Common myeloid progenitor, CD34-positive (primary cell): Measurements from ENCODE around the gene INCENP.

Source experiments
- CTCF ChIA-PET: fragments of 350-600 bp; sonication (Branson Sonifier 250); formaldehyde crosslinking; loops from one replicate; lab custom pipeline; 2021; ENCODE audit warnings: antibody characterized with exemption; lab: Charles Lee
- POLR2A ChIA-PET: fragments of 350-600 bp; sonication (Branson Sonifier 250); formaldehyde crosslinking; loops from one replicate; lab custom pipeline; 2021; ENCODE audit warnings: antibody characterized with exemption; lab: Charles Lee
- DNase-seq, 3 donors: peaks; one replicate each; pipeline versions ENCODE4 v3.0.0 to v3.0.0-alpha.2; 2013
- H3K27ac ChIP-seq, 2 experiments: 1 replicate in 1 of 2; 2 replicates in 1 of 2; pipeline ENCODE4 v1.7.0; 2013; ENCODE audit warnings: inconsistent platforms in 2 of 2, low read length in 2 of 2, mild to moderate bottlenecking in 2 of 2, low read depth in 1 of 2, moderate library complexity in 1 of 2; ENCODE audit not compliant: severe bottlenecking in 2 of 2, insufficient read depth in 1 of 2, poor library complexity in 1 of 2
- H3K27me3 ChIP-seq, 5 experiments: replicated peaks in 2 of 5; 1 replicate in 3 of 5; 2 replicates in 2 of 5; pipeline versions ENCODE4 v1.6.1 to v1.7.0; 2013; ENCODE audit warnings: low read length in 4 of 5, mild to moderate bottlenecking in 2 of 5, moderate library complexity in 2 of 5, inconsistent platforms in 1 of 5; ENCODE audit not compliant: insufficient read depth in 5 of 5, control insufficient read depth in 4 of 5
- H3K36me3 ChIP-seq, 4 experiments: 1 replicate in 2 of 4; 2 replicates in 2 of 4; pipeline versions ENCODE4 v1.6.1 to v1.7.0; 2013; ENCODE audit warnings: low read length in 3 of 4, control low read depth in 1 of 4, mild to moderate bottlenecking in 1 of 4; ENCODE audit not compliant: control insufficient read depth in 4 of 4, insufficient read depth in 4 of 4
- H3K4me1 ChIP-seq, 4 experiments: 1 replicate in 3 of 4; 2 replicates in 1 of 4; pipeline versions ENCODE4 v1.6.1 to v1.7.1; 2013; ENCODE audit warnings: low read length in 3 of 4, mild to moderate bottlenecking in 3 of 4, control low read depth in 1 of 4, inconsistent platforms in 1 of 4, moderate library complexity in 1 of 4; ENCODE audit not compliant: control insufficient read depth in 4 of 4, insufficient read depth in 4 of 4; ENCODE audit errors: control extremely low read depth in 1 of 4
- H3K4me3 ChIP-seq, 7 experiments: 1 replicate in 4 of 7; 2 replicates in 3 of 7; pipeline versions ENCODE4 v1.5.1 to v1.7.0; 2013; ENCODE audit warnings: mild to moderate bottlenecking in 7 of 7, low read length in 6 of 7, moderate library complexity in 6 of 7, inconsistent platforms in 2 of 7, low read depth in 2 of 7, control low read depth in 1 of 7; ENCODE audit not compliant: insufficient read depth in 4 of 7, control insufficient read depth in 1 of 7; ENCODE audit errors: extremely low read depth in 1 of 7
- H3K9me3 ChIP-seq, 5 experiments: 1 replicate in 4 of 5; 2 replicates in 1 of 5; pipeline versions ENCODE4 v1.6.1 to v1.7.1; 2013; ENCODE audit warnings: low read length in 4 of 5, mild to moderate bottlenecking in 2 of 5, inconsistent platforms in 1 of 5, low read depth in 1 of 5, moderate library complexity in 1 of 5; ENCODE audit not compliant: control insufficient read depth in 4 of 5, insufficient read depth in 2 of 5; ENCODE audit errors: control extremely low read depth in 1 of 5
- WGBS: methylation state at CpG from one replicate; pipeline ENCODE4 v1.1.5; 2013; ENCODE audit not compliant: insufficient coverage; 5-methylcytosine and 5-hydroxymethylcytosine counted together

INCENP gene

DNA sequence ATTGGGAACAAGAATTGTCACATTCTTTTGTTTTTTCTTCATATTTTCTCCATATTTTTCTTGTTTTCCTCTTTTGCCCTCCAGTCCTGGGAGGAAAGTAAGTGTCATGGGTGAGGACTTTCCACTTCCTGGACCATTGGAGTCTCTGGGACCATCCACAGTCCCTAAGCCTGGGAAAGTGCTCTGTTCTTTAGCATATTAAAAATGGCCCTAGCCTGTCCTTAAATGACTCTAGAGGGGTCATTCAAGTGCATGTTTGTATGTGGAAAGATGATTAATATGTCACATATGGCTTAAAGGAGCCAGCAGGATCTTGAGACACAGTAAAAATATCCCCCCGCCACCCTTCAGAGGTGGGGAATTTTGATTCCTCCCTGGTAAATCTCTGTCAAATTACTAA, 46.1 kb downstream of the INCENP start:
- DNase-seq = no peak
- no peaks in the 10 kb centered on the region for H3K36me3 ChIP-seq
- peaks cover 0 to 3% (median 0%) of the 10 kb centered on the region in 4 experiments for H3K4me1 ChIP-seq
- H3K9me3 ChIP-seq = no peaks in the 10 kb centered on the region
- WGBS = no CpG with 5 or more reads among the region's 1 CpG
- no peak overlapping the region for H3K4me3 ChIP-seq
- peaks cover 2 to 23% (median 5%) of the 10 kb centered on the region in 5 experiments for H3K27me3 ChIP-seq
- H3K27ac ChIP-seq = no peak overlapping the region
- POLR2A ChIA-PET = no interaction called here
- CTCF ChIA-PET = interaction anchor here (0.6 to 3.0 kb wide), 4 partner anchors 15 to 174 kb away, joined by 3 to 13 read pairs (median 4); no protein-coding TSS in a partner anchor

DNA sequence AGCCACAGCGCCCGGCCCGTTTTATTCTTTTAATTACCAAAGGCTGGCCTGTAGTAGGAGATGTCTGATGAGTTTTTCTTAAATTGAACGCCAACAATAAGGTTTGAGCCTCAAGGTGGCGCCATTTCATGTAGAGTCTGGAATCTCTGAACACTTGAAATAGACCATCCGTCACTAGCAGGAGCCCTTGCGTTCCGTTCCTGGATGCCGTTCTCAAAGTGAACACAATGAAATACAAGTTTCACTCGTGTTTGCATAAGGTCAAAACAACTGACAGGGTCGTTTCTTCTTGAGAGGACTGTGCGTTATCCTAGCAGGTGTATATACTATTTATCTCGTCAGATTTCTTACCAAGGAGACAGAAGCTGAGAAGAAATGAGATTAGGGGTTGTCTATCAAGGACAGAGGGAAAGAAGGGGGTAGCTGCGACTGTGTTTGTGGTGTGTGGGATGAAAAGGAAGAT, 47.5 kb downstream of the INCENP start:
- Histone ChIP-seq H3K27me3 (peaks cover 2 to 23% (median 5%) of the 10 kb centered on the region in 5 experiments), H3K4me1 (peaks cover 0 to 3% (median 0%) of the 10 kb centered on the region in 4 experiments), H3K9me3 (no peaks in the 10 kb centered on the region), H3K4me3 (peak overlapping the region in 3 of 7 experiments; percentile 1 to 22 (median 16)), H3K36me3 (no peaks in the 10 kb centered on the region), H3K27ac (no peak overlapping the region)
- DNase-seq = peak; percentile 90 to 96 (median 94)
- POLR2A ChIA-PET = no interaction called here
- CTCF ChIA-PET = interaction anchor here (0.6 to 3.0 kb wide), 14 partner anchors 13 to 301 kb away, joined by 3 to 13 read pairs (median 3); partner anchors contain the start of gene SCGB1D2
- 7% methylated on average over 10 of the region's 14 CpGs for WGBS

DNA sequence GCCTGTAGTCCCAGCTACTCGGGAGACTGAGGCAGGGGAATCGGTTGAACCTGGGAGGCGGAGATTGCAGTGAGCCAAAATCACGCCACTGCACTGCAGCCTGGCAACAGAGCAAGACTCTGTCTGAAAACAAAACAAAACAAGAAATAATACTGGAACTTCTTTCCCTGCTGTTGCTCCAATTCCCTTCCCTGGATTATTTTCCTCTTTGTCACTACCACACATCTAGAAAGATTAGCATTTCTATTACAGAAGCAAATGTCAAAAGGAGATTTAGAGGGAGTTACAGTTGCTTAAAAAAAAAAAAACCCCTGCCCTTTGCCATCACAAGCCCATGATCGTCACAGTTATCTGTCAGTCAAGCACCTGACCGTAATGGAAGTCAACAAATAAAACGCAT, 48.5 kb downstream of the INCENP start:
- no peak for DNase-seq
- H3K4me1 ChIP-seq = peaks cover 0 to 3% (median 0%) of the 10 kb centered on the region in 4 experiments
- no peaks in the 10 kb centered on the region for H3K36me3 ChIP-seq
- no peaks in the 10 kb centered on the region for H3K9me3 ChIP-seq
- ChIA-PET POLR2A (no interaction called here), CTCF (interaction anchor here (0.8 to 3.0 kb wide), 9 partner anchors 12 to 138 kb away, joined by 3 to 13 read pairs (median 3); no protein-coding TSS in a partner anchor)
- 75% methylated on average over 7 of the region's 7 CpGs for WGBS
- H3K27me3 ChIP-seq = peaks cover 2 to 26% (median 5%) of the 10 kb centered on the region in 5 experiments
- no peak overlapping the region for H3K27ac ChIP-seq
- no peak overlapping the region for H3K4me3 ChIP-seq

DNA sequence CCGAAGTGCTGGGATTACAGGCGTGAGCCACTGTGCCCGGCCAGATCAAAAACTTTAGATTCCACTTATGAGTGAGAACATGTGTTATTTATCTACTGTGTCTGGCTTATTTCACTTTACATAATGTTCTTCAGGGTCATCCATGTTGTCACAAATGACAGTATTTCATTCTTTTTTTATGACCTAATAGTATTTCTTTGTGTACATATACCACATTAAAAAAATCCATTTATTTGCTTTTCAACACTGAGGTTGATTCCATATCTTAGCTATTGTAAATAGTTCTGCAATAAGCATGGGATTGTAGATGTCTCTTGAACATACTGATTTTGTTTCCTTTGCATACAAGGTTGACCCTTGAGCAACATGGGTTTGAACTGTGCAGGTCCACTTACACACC, 53.0 kb downstream of the INCENP start:
- CTCF ChIA-PET = no interaction called here

DNA sequence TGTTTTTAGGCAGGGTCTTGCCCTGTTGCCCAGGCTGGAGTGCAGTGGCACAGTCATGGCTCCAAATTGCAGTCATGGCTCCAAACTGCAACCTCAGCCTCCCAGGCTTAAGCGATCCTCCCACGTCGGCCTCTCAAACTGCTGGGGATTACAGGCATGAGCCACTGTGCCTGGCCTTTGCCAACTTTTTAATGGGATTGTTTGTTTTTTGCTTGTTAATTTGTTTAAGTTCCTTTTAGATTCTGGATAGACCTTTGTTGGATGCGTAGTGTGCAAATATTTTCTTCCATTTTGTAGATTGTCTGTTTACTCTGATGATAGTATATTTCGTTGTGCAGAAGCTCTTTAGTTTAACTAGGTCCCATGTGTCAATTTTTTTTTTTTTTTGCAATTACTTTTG, 56.2 kb downstream of the INCENP start:
- H3K4me1 ChIP-seq = no peaks in the 10 kb centered on the region
- no peak overlapping the region for H3K4me3 ChIP-seq
- H3K27me3 ChIP-seq = peaks cover 0 to 9% (median 0%) of the 10 kb centered on the region in 5 experiments
- peaks cover 0 to 6% (median 0%) of the 10 kb centered on the region in 5 experiments for H3K9me3 ChIP-seq
- H3K36me3 ChIP-seq = no peaks in the 10 kb centered on the region
- ChIA-PET CTCF (no interaction called here), POLR2A (no interaction called here)
- DNase-seq = no peak
- H3K27ac ChIP-seq = no peak overlapping the region
- 100% methylated on average over 3 of the region's 5 CpGs for WGBS

More for the DNA sequence above, 53.0 kb downstream of the INCENP start:
- no peak for DNase-seq
- Histone ChIP-seq H3K4me3 (no peak overlapping the region), H3K27me3 (peaks cover 0 to 27% (median 4%) of the 10 kb centered on the region in 5 experiments), H3K9me3 (no peaks in the 10 kb centered on the region), H3K27ac (no peak overlapping the region), H3K4me1 (no peaks in the 10 kb centered on the region), H3K36me3 (no peaks in the 10 kb centered on the region)
- POLR2A ChIA-PET = no interaction called here
- 100% methylated on average over 1 of the region's 3 CpGs for whole genome bisulfite sequencing

DNA sequence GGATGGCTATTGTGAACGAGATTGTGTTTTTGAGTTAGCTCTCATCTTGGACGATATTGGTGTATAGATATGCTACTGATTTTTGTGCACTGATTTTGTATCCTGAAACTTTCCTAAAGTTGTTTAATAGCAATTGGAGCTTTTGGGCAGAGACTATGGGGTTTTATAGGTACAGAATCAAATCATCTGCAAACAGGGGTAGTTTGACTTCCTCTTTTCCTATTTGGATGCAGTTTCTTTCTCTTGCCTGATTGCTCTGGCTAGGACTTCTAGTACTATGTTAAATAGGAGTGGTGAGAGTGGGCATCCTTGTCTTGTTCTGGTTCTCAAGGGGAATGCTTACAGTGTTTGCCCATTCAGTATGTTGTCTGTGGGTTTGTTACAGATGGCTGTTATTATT, 57.3 kb downstream of the INCENP start:
- Histone ChIP-seq H3K4me1 (no peaks in the 10 kb centered on the region), H3K27me3 (peaks cover 0 to 9% (median 0%) of the 10 kb centered on the region in 5 experiments), H3K36me3 (no peaks in the 10 kb centered on the region), H3K4me3 (no peak overlapping the region), H3K9me3 (peaks cover 0 to 6% (median 0%) of the 10 kb centered on the region in 5 experiments), H3K27ac (no peak overlapping the region)
- ChIA-PET POLR2A (no interaction called here), CTCF (no interaction called here)
- 75% methylated on average over 2 of the region's 2 CpGs for WGBS
- DNase-seq = no peak

DNA sequence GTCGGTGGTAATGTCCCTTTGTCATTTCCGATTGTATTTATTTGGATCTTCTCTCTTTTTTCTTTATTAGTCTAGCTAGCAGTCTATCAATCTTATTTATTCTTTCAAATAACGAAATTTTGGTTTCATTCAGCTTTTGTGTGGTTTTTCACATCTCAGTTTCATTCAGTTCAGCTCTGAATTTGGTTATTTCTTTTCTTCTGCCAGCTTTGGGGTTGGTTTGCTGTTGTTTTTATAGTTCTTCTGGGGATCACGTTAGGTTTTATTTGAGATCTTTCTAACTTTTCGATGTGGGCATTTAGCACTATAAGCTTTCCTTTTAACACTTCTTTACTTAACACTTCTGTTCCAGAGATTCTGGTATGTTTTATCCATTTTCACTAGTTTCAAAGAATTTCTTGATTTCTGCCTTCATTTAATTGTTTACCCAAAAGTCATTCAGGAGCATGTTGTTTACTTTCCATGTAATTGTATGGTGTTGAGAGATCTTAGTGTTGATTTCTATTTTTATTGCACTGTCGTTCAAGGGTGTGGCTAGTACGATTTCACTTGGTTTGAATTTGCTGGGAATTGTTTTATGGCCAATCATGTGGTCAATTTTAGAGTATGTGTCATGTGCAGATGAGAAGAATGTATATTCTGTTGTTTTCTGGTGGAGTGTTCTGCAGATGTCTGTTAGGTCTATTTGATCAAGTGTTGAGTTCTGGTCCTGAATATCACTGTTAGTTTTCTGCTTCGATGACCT, 58.5 kb downstream of the INCENP start:
- no peaks in the 10 kb centered on the region for H3K36me3 ChIP-seq
- no peak for DNase-seq
- H3K27ac ChIP-seq = no peak overlapping the region
- ChIA-PET CTCF (no interaction called here), POLR2A (no interaction called here)
- WGBS = 73% methylated on average over 2 of the region's 8 CpGs
- no peak overlapping the region for H3K4me3 ChIP-seq
- peaks cover 0 to 6% (median 0%) of the 10 kb centered on the region in 5 experiments for H3K27me3 ChIP-seq
- no peaks in the 10 kb centered on the region for H3K4me1 ChIP-seq
- H3K9me3 ChIP-seq = peaks cover 0 to 6% (median 0%) of the 10 kb centered on the region in 5 experiments
